Activated T-cell treated with anti-CD3 and anti-CD28 coated beads, Interleukin-2, amount 50 U/mL, for 48 hours (primary cell): Measurements from ENCODE around the gene MRPL55.
A peak's percentile ranks its signal among the peaks of the same experiment; 100 is the strongest.

Experiments used
- DNase-seq, 2 experiments: peaks; one replicate each; pipeline ENCODE4 v3.0.0-alpha.2; 2020

Gene MRPL55

DNA sequence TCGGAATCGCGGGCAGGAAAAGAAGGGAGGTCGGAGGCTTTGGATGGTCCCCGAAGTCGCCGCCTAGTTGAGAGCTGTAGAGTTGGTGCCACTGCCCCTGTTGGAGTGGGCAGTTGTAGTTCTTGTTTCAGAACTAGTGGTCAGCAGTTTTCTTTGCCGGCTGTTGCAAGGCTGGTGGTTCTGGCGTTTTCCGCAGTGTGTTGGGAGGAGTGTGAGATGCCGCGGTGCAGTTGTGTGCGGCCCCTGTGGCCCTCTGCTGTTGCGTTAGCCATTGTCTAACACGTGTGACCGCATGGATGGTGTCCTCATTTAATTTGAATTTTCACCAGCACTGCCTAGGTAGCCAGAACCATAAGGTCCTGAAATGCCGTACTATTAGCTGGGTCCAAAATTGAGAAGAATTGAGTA lies 25.2 kb downstream of the MRPL55 start:
- DNase-seq: no peak

DNA sequence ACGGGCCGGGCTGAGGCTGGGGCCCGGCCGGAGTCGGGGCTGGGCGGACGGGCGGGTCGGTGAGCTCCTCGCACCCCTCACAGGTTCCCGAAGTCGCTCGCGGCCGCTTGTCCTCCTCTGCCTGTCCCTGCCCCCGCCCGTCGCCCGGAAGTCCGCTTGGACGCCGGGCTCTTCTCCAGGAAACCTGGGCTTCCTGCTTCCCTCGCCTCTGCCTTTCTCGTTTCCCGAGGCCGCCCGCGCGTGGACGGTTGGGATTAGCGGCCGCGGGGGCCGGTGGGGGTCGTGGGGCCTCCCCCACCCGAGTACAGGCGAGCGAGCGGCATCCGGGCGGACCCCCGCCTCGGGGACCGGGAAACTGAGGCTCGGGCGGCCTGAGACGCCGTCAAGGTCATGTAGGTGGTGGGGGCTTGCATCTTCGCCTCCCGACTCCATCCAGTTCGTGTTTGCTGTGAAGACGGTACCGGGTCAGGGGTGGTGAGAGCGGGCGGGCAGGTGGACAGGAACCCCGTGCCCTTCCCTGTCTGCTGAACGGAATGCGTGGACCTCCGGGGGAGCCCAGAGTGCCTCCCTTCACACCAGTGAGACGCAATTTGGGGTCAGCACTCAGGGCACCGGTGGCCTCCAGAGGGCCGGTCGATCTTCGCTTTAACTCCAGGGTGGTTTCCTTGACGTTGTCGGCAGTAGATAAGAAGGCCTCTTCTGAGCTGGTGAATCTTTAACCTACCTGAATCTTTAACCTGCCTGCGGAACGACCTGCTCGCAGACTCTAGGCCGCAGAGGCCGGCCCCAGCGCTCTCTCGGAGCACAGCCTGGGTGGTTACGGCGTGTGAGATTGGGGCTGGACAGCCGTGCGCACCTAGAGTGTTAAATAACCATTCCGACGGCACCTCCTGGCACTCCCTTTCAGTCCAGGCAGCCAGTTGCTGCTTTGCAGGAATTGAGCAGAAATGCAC lies 25.9 kb downstream of the MRPL55 start:
- DNase-seq: peak in 1 of 2 experiments; percentile 46

GRCh38 chr1:228082214-228082917 lies 26.7 kb downstream of the MRPL55 start, which contains the start of gene ARF1:
Gene ARF1, plus strand, starts transcription at chr1:228082708. Its CDS starts 14,407 bp downstream, at chr1:228097115.
- DNase-seq: peak; percentile 94 to 96

GRCh38 chr1:228081578-228082213 lies 27.4 kb downstream of the MRPL55 start:
- peak in 1 of 2 experiments; percentile 49 for DNase-seq

GRCh38 chr1:228081144-228081543 lies 28.0 kb downstream of the MRPL55 start:
- DNase-seq: no peak

GRCh38 chr1:228079601-228080263 lies 29.4 kb downstream of the MRPL55 start:
- DNase-seq: no peak

GRCh38 chr1:228079013-228079412 lies 30.1 kb downstream of the MRPL55 start:
- no peak for DNase-seq

GRCh38 chr1:228077565-228078330 lies 31.4 kb downstream of the MRPL55 start:
- peak in 1 of 2 experiments; percentile 14 for DNase-seq

- peak in 1 of 2 experiments; percentile 9 for DNase-seq
These were observed 32.2 kb downstream of the MRPL55 start for GRCh38 chr1:228076796-228077430.

- peak in 1 of 2 experiments; percentile 14 for DNase-seq
These were observed 33.3 kb downstream of the MRPL55 start for GRCh38 chr1:228075801-228076271.

DNA sequence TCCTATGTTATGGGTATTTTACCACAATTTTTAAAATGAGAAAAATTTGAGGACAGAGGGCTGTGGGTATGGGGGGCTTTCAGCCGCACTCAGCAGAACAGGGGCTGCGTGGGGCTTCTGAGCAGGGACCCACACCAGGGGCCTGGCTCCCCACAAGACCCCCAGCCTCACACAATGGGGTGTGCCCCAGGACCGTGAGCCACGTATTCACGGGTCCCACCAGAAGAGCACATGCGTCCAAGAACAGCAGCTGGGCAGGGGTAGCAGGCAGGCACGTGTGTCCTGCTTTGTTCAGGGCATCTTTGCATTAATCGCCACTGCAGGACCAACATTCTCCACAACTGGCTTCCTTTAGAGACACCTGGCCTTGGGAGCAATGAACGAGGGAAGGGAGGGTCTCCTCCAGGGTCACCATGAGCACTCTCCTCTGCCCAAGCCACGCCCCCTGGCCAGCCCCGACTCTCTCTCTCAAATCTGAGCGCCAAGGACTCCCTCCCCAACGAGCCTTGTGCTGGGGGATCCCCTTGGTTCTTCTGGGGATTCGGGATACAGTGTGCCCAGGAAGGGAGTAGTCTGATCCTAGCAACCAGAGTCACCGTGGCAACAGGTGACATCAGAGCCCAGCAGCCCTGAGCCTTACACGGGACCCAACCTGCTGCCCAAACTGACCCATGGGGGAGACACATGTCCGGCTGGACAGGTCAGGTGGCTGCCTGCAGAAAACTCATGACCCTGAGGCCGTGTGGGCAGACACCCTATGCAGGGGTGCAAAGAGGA lies 34.0 kb downstream of the MRPL55 start:
- DNase-seq: peak in 1 of 2 experiments; percentile 12

DNA sequence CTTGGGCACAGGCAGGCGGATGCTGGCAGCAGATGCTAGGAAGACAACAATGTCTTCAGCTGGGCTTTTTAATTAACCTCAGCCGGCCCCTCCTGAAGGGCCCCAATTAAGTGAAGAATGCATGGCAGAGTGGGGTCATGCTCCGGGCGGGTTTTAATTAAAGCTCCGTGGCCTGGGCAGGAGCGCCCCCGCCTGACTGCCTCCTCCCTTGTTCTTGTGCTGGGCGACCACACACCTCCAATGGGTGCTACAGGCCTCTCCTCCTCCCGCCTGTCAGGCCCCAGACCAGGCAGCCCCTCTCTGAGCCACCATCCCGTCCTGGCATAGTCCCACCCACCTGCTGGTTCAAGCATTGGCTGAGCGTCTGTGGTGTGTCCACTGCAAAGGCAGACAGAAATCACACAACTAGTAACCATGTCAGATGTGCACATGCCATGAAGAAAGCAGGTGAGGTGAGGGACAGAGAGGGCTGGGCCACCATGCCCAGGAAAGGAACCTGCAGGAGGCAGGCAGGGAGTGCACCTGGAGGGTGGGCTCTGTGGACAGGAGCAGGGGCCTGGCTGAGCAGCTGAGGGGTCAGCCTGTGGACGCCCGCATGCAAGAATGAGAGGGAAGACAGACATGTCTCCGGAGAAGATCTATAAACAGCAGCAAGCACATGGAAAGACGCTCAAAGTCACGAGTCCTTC lies 35.1 kb downstream of the MRPL55 start:
- DNase-seq: peak in 1 of 2 experiments; percentile 31

- no peak for DNase-seq
These were observed 35.8 kb downstream of the MRPL55 start for GRCh38 chr1:228073061-228073856.

- no peak for DNase-seq
These were observed 36.4 kb downstream of the MRPL55 start for GRCh38 chr1:228072658-228073043.

DNA sequence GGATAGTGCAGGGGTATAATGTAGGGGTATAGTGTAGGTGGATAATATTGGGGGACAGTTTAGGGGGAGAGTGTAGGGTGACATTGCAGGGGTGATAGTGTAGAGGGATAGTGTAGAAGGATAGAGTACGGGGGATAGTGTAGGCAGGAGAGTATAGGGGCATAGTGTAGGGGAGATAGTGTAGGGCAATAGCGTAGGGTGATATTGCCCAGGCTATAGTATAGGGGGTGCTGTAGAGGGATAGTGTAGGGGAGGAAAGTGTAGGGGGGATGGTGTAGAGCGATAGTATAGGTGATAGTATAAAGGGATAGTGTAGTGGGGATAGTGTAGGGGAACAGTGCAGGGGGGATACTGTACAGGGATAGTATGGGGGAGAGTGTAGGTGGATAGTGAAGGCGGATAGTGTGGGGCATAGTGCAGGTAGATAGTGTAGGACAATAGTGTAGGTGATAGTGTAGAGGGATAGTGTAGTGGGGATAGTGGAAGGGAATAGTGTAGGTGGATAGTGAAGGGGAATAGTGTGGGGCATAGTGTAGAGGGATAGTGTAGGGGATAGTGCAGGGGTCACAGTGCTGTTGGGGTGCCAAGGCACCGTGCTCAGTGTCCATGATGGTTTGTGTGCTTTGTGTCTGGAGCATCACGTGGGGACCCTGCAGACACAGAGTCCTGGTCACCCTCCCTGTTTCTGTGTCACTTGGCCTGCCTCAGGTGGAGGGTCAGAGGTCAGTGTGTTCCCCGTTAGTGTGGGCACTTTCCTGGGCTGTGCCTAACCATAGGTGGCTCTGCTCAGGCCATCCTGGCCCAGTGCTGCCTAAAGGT lies 37.1 kb downstream of the MRPL55 start:
- no peak for DNase-seq

DNA sequence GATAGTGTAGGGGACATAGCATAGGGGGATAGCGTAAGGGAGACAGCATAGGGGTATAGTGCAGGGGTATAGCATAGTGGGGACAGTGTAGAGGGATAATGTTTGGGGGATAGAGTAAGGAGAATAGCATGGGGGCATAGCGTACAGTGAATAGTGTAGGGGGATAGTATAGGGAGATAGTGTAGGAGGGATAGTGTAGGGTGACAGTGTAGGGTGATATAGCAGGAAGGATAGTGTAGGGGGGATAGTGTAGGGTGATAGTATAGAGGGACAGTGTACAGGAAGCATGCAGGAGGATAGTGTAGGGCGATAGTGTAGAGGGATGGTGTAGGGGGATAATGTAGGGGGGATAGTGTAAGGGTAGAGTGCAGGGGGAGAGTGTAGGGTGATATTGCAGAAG lies 38.2 kb downstream of the MRPL55 start:
- DNase-seq: no peak

DNA sequence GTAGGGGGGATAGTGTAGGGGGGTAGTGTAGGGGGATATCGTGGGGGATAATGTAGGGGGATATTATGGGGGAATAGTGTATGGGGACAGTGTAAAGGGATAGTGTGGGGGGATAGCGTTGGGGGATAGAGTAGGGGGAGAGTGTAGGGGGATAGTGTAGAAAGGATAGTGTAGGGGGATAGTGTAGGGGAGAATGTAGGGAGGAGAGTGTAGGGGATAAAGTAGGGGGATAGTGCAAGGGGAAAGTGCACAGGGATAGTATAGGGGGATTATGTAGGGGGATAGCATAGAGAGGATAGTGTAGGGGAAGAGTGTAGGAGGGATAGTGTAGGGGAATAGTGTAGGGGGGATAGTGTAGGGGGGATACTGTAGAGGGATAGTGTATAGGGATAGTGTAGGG lies 38.9 kb downstream of the MRPL55 start:
- DNase-seq: no peak

- DNase-seq: no peak
These were observed 40.7 kb downstream of the MRPL55 start for GRCh38 chr1:228068359-228068758.
